ENCODE results near the gene HGF. TPM values are rescaled to one million over a fixed set of nuclear protein-coding genes. Genes with fewer than 3 reads are reported as not detected.

The HGF gene
- total RNA-seq, 1 experiment from 2014 or later = 0.15 TPM

- H3K4me1 ChIP-seq (ENCODE audit: insufficient read depth, low read length) = peaks cover 53% of the 10 kb centered on the region
- no peak for ATAC-seq
- no peak overlapping the region for H2AFZ ChIP-seq (ENCODE audit: low read length)
- H3K9me3 ChIP-seq (ENCODE audit: low read length) = no peaks in the 10 kb centered on the region
- DNase-seq = no peak
- H3F3A ChIP-seq (ENCODE audit: low read length, unreplicated experiment) = no peaks in the 10 kb centered on the region
- H3K4me3 ChIP-seq (ENCODE audit: low read length) = no peak overlapping the region; the same call in 1 of the 2 replicates
- peak overlapping the region; percentile 89 for H3K27ac ChIP-seq (ENCODE audit: low read length)
- CTCF ChIA-PET = no interaction called here
- intact Hi-C loops (cut with micrococcal nuclease) = loop anchor here (5.0 kb wide), 2 partner anchors 76 to 176 kb away; no protein-coding TSS in a partner anchor
- H3K79me2 ChIP-seq (ENCODE audit: low read length) = no peaks in the 10 kb centered on the region
- H3K4me2 ChIP-seq (ENCODE audit: low read length) = peak overlapping the region; percentile 87
- BruUV-seq (replicated peaks) = no TSS peak
- no peaks in the 10 kb centered on the region for H3K9me2 ChIP-seq (replicated peaks; ENCODE audit: low read length)
- no peaks in the 10 kb centered on the region for H4K20me1 ChIP-seq (ENCODE audit: low read length)
- POLR2A ChIA-PET (ENCODE audit: unreplicated experiment) = interaction anchor here (0.7 kb wide), 1 partner anchor 258 kb away, joined by 4 read pairs; no protein-coding TSS in a partner anchor
- peak overlapping the region; percentile 82 for H3K9ac ChIP-seq (ENCODE audit: low read length)
- H3K27me3 ChIP-seq (ENCODE audit: low read length) = no peaks in the 10 kb centered on the region
- H3K36me3 ChIP-seq (ENCODE audit: low read depth, low read length) = no peaks in the 10 kb centered on the region
- TF ChIP-seq EZH2 (IDR thresholded peaks at IDR 0.05; ENCODE audit: low read length, unreplicated experiment) = no peak
- TF ChIP-seq CTCF (conservative IDR thresholded peaks at IDR 0.05; ENCODE audit: low read depth, low read length) = no peak
- TF ChIP-seq EZH2phosphoT487 (IDR thresholded peaks at IDR 0.05; ENCODE audit: borderline replicate concordance, low read length) = no peak
Measured at GRCh38 chr7:81693080-81693479, 76.8 kb downstream of the HGF start.

- Histone ChIP-seq H3F3A (ENCODE audit: low read length, unreplicated experiment) (no peaks in the 10 kb centered on the region), H3K36me3 (ENCODE audit: low read depth, low read length) (no peaks in the 10 kb centered on the region), H3K27ac (ENCODE audit: low read length) (peak overlapping the region; percentile 89), H3K9me3 (ENCODE audit: low read length) (no peaks in the 10 kb centered on the region), H4K20me1 (ENCODE audit: low read length) (no peaks in the 10 kb centered on the region), H3K79me2 (ENCODE audit: low read length) (no peaks in the 10 kb centered on the region), H2AFZ (ENCODE audit: low read length) (peak overlapping the region; percentile 10; the same call in 1 of the 2 replicates), H3K27me3 (ENCODE audit: low read length) (no peaks in the 10 kb centered on the region), H3K4me3 (ENCODE audit: low read length) (peak overlapping the region; percentile 28), H3K4me1 (ENCODE audit: insufficient read depth, low read length) (peaks cover 53% of the 10 kb centered on the region), H3K9me2 (replicated peaks; ENCODE audit: low read length) (no peaks in the 10 kb centered on the region), H3K9ac (ENCODE audit: low read length) (peak overlapping the region; percentile 82), H3K4me2 (ENCODE audit: low read length) (peak overlapping the region; percentile 87)
- peak; percentile 63 for ATAC-seq
- peak; percentile 78 for DNase-seq
- POLR2A ChIA-PET (ENCODE audit: unreplicated experiment) = no interaction called here
- CTCF ChIA-PET = interaction anchor here (0.6 kb wide), 1 partner anchor 473 kb away, joined by 5 read pairs; no protein-coding TSS in a partner anchor
- BruUV-seq (replicated peaks) = no TSS peak
- intact Hi-C loops (cut with micrococcal nuclease) = loop anchor here (5.0 kb wide), 2 partner anchors 75 to 175 kb away; no protein-coding TSS in a partner anchor
- TF ChIP-seq EZH2 (IDR thresholded peaks at IDR 0.05; ENCODE audit: low read length, unreplicated experiment) (no peak), CTCF (conservative IDR thresholded peaks at IDR 0.05; ENCODE audit: low read depth, low read length) (no peak), EZH2phosphoT487 (IDR thresholded peaks at IDR 0.05; ENCODE audit: borderline replicate concordance, low read length) (no peak)
Measured at GRCh38 chr7:81692146-81692905, 77.5 kb downstream of the HGF start.
